GM06990 (cell line): ENCODE data around the gene MMP2.

Experiments used
- DNase-seq: peaks from one replicate; pipeline ENCODE4 v3.0.0-alpha.2; 2011; ENCODE audit not compliant: insufficient read length; ENCODE audit errors: extremely low read depth
- H3K27me3 ChIP-seq: replicated peaks from 2 replicates; pipeline ENCODE4 v1.6.0; 2011; ENCODE audit warnings: low read length; ENCODE audit not compliant: control insufficient read depth, insufficient read depth
- H3K36me3 ChIP-seq: 2 replicates; pipeline ENCODE4 v1.5.1; 2011; ENCODE audit warnings: low read length; ENCODE audit not compliant: control insufficient read depth, insufficient read depth
- H3K4me3 ChIP-seq: replicated peaks from 2 replicates; pipeline ENCODE4 v1.5.1; 2011; ENCODE audit warnings: low read depth, mild to moderate bottlenecking, control low read depth, low read length
- TF ChIP-seq, protein P1 (sequence below): IDR thresholded peaks from 2 replicates; pipeline ENCODE4 v1.5.1; 2011; ENCODE audit warnings: low read length, control low read depth, mild to moderate bottlenecking, inconsistent platforms; ENCODE audit not compliant: insufficient read depth, poor library complexity, severe bottlenecking

The MMP2 gene

GRCh38 chr16:55494994-55495421, 16.0 kb downstream of the MMP2 start:
- no peak for DNase-seq
- Histone ChIP-seq H3K27me3 (peaks cover 2% of the 10 kb centered on the region), H3K4me3 (no peak overlapping the region), H3K36me3 (no peaks in the 10 kb centered on the region)
- TF ChIP-seq, protein P1, sequence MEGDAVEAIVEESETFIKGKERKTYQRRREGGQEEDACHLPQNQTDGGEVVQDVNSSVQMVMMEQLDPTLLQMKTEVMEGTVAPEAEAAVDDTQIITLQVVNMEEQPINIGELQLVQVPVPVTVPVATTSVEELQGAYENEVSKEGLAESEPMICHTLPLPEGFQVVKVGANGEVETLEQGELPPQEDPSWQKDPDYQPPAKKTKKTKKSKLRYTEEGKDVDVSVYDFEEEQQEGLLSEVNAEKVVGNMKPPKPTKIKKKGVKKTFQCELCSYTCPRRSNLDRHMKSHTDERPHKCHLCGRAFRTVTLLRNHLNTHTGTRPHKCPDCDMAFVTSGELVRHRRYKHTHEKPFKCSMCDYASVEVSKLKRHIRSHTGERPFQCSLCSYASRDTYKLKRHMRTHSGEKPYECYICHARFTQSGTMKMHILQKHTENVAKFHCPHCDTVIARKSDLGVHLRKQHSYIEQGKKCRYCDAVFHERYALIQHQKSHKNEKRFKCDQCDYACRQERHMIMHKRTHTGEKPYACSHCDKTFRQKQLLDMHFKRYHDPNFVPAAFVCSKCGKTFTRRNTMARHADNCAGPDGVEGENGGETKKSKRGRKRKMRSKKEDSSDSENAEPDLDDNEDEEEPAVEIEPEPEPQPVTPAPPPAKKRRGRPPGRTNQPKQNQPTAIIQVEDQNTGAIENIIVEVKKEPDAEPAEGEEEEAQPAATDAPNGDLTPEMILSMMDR, result no peak

DNA sequence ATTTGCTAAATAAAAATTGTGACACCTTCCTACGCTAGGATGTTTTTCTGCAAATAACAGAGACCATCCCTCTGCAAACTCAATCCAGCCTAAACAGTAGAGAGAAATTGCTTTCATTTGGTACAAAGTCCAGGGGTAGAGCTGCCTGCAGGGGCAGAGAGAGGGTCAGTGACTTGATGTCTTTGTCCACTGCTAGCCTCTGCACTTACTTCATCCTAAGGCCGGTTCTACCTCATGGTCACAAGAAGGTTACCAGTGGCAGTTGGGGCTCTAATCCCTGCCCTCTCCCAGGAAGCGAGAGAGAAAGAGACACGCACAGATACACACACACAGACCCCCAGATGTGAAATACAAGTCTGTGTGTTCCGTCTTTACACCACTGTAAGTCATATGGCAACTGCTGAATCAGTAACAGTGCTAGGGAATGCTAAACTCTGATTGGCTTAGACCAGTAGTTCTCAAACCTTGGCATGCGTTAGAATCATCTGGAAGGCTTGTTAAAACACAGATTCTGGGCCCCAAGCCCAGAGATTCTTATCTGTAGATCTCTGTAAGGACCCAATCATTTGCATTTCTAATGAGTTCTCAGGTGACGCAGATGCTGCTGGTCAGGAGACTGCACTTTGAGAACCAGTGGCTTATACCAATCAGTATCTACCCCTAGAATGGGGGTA, 16.8 kb downstream of the MMP2 start:
- H3K36me3 ChIP-seq, result no peaks in the 10 kb centered on the region
- no peak for DNase-seq
- TF ChIP-seq, protein P1, result no peak
- peaks cover 2% of the 10 kb centered on the region for H3K27me3 ChIP-seq
- no peak overlapping the region for H3K4me3 ChIP-seq

DNA sequence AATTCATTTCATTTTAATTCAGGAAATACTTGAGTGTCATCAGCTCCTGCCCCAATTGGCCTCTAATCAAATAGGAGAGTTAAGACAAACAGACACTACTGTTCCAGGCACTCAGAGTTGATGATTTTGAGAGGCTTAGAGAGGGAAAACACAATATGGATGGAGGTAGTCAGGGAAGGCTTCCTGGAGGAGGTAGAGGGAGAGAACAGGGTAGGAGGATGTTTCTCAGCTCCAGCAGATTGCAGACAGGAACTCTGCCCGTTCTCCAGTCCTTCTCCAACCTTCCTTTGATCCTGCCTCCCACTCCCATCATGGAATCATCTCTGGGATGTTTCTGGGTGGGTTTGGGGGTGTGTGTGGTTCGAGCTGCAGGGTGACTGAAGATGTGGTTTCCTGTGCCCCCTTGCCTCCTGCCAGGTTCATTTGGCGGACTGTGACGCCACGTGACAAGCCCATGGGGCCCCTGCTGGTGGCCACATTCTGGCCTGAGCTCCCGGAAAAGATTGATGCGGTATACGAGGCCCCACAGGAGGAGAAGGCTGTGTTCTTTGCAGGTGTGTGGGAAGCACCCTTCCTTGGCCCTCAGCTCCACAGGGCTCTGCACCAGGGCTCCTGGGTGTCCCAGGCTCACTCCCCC, 17.6 kb downstream of the MMP2 start:
- Histone ChIP-seq H3K36me3 (no peaks in the 10 kb centered on the region), H3K27me3 (peaks cover 2% of the 10 kb centered on the region), H3K4me3 (no peak overlapping the region)
- TF ChIP-seq, protein P1, result no peak
- DNase-seq, result no peak

GRCh38 chr16:55497558-55497957, 18.6 kb downstream of the MMP2 start:
- TF ChIP-seq, protein P1, result no peak
- Histone ChIP-seq H3K36me3 (no peaks in the 10 kb centered on the region), H3K27me3 (peaks cover 2% of the 10 kb centered on the region), H3K4me3 (no peak overlapping the region)
- no peak for DNase-seq

GRCh38 chr16:55498101-55498500, 19.1 kb downstream of the MMP2 start:
- Histone ChIP-seq H3K27me3 (peaks cover 2% of the 10 kb centered on the region), H3K4me3 (no peak overlapping the region), H3K36me3 (no peaks in the 10 kb centered on the region)
- DNase-seq, result no peak
- TF ChIP-seq, protein P1, result no peak
